Measurements from ENCODE around the gene AMBRA1. TPM values are rescaled to one million over a fixed set of nuclear protein-coding genes. Genes with fewer than 3 reads are reported as not detected.

The AMBRA1 gene
- total and polyA plus RNA-seq, 2 donors (not counting 3 experiments of a cell fraction or from before 2014, with no cell fraction given), result 18.4 to 32.4 TPM

DNA sequence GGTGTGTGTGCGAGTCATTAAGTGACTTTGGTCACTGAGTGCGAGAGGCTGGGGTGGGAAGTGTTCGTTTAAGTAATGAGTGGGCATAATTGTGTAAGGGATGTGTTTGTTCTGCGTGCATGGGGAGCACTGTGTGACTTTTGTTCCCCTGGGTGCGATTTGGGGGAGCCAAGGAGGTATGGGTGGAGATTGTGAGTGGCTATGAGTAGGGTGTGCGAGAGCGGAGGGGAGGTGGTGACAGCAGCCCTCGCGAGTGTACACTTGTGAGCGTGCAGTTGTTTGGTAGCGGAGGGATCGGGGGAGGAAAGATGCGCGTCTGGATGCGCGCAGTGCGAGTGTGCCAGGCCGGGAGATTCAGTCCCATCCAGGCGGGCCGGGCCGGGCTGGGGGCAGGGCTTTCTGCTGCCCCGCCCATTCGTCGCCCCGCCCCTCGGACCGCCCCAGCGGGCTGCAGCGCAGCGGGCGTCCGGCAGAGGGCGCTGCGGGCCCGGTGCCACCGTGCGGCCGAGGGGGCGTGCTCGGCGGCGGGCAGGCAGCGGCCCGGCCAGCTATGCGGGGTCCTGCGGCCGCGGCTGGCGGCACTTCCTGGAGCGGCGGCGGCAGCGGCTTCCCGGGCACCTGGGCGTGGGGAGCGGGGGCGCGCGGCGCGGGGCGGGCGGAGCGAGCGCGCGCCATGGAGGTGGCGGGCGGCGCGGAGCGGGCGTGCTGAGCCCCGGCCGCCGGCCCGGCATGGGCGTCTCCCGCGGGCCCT, 246.8 kb downstream of the AMBRA1 start, which contains the start of gene DGKZ:
Gene DGKZ, plus strand, starts transcription at position 578 of the 751 bp plus-strand sequence. CDS start 197 bp downstream, outside the sequence.
- Histone ChIP-seq H3K4me3 (replicated peaks in 1 of 3; ENCODE audit: insufficient read depth in 1 of 3, low read depth in 1 of 3, low read length in 3 of 3) (peak within 1 kb of the TSS; percentile 32 to 73 (median 61)), H3K27ac (ENCODE audit: insufficient read depth, low read depth, low read length) (peak within 1 kb of the TSS; percentile 19), H3K9me1 (replicated peaks; ENCODE audit: control insufficient read depth, extremely low read depth, insufficient read depth, low read length) (no peaks in the 10 kb centered on the region), H3K4me2 (ENCODE audit: insufficient read depth, low read length) (peak within 1 kb of the TSS; percentile 81), H3K27me3 (ENCODE audit: control insufficient read depth in 2 of 2, insufficient read depth in 2 of 2, low read length in 2 of 2) (no peaks in the 10 kb centered on the region), H3K9ac (replicated peaks; ENCODE audit: extremely low read depth, insufficient read depth, low read length) (peak within 1 kb of the TSS; percentile 54), H3K9me3 (replicated peaks; ENCODE audit: control insufficient read depth, insufficient read depth, low read length) (no peaks in the 10 kb centered on the region), H4K20me1 (replicated peaks; ENCODE audit: control insufficient read depth, extremely low read depth, insufficient read depth, low read length) (no peaks in the 10 kb centered on the region), H3K79me2 (ENCODE audit: control insufficient read depth, insufficient read depth, low read length) (peaks cover 40% of the 10 kb centered on the region), H3K36me3 (ENCODE audit: control insufficient read depth in 2 of 2, extremely low read depth in 1 of 2, insufficient read depth in 2 of 2, low read length in 2 of 2) (peaks cover 0 to 5% of the 10 kb centered on the region in 2 experiments), H2AFZ (ENCODE audit: low read depth, low read length) (peak within 1 kb of the TSS; percentile 48), H3K4me1 (ENCODE audit: control insufficient read depth, extremely low read depth, insufficient read depth, low read length) (peaks cover 40% of the 10 kb centered on the region)
- no TSS peak for BruUV-seq (replicated peaks)
- TF ChIP-seq FOS (IDR thresholded peaks at IDR 0.05; ENCODE audit: borderline replicate concordance, insufficient read depth, low read length), result no peak
- TF ChIP-seq POLR2A (IDR thresholded peaks at IDR 0.05; ENCODE audit: low read depth, low read length), result peak; percentile 56
- peak; percentile 91 for TF ChIP-seq POLR2AphosphoS5 (IDR thresholded peaks at IDR 0.05; ENCODE audit: insufficient read depth, low read depth, low read length)
- TF ChIP-seq GATA2 (IDR thresholded peaks at IDR 0.05; ENCODE audit: insufficient read depth, insufficient read length, low read depth, low read length), result no peak
- peak; percentile 61 to 90 for TF ChIP-seq CTCF (IDR thresholded peaks at IDR 0.05; ENCODE audit: extremely low read depth in 1 of 2, insufficient read depth in 1 of 2, low read depth in 1 of 2, low read length in 2 of 2)
- dilution Hi-C loops (cut with MboI; ENCODE audit: extremely low pct_ligation_motif_present, low sequenced_read_pairs) (no loop called here), intact Hi-C loops (cut with micrococcal nuclease) (loop anchor here (1.0 kb wide), 2 partner anchors 16 to 20 kb away; no protein-coding TSS in a partner anchor)
- CTCF ChIA-PET, result interaction anchor here (0.6 to 10.8 kb wide), 16 partner anchors 9 to 191 kb away, joined by 3 to 200 read pairs (median 4); no protein-coding TSS in a partner anchor
- POLR2A ChIA-PET, result no interaction called here
- peak; percentile 95 for FAIRE-seq
- DNase-seq (ENCODE audit: low read depth, low spot score), result peak; percentile 84

Small RNA genes lying within 50 kb of the gene (microRNA-seq; reads per million reads assigned to microRNA genes)
- gene MIR3160-1 (ENCODE audit: borderline number of aligned reads, borderline replicate concordance) (not detected), gene MIR3160-2 (ENCODE audit: borderline number of aligned reads, borderline replicate concordance) (not detected), gene MIR4688 (ENCODE audit: borderline number of aligned reads, borderline replicate concordance) (not detected)

Small RNA genes lying within 50 kb of the gene (small RNA-seq; reads per million reads assigned to genes)
- gene MIR3160-1 (ENCODE audit: insufficient read depth, insufficient read length, low read depth, low replicate concordance) (not detected), gene MIR4688 (ENCODE audit: insufficient read depth, insufficient read length, low read depth, low replicate concordance) (not detected)

Other genes starting within 250 kb of the AMBRA1 start
- gene DGKZ, start 246.6 kb downstream of the AMBRA1 start, total RNA-seq, result 87.1 and 88.8 TPM in 2 replicates
- gene DGKZ, start 246.6 kb downstream of the AMBRA1 start, polyA plus RNA-seq, result 127 and 170 TPM in 2 replicates
- gene MDK, start 212.4 kb downstream of the AMBRA1 start, total RNA-seq, result 331 and 336 TPM in 2 replicates
- gene MDK, start 212.4 kb downstream of the AMBRA1 start, polyA plus RNA-seq, result 893 and 985 TPM in 2 replicates
- gene CHRM4, start 202.2 kb downstream of the AMBRA1 start, total RNA-seq, result 0.22 TPM in 1 of 2 replicates, not detected in the other
- gene CHRM4, start 202.2 kb downstream of the AMBRA1 start, polyA plus RNA-seq, result 0.04 and 0.13 TPM in 2 replicates
- 3.2 and 4.7 TPM in 2 replicates for gene HARBI1, start 23.2 kb upstream of the AMBRA1 start, total RNA-seq
- gene HARBI1, start 23.2 kb upstream of the AMBRA1 start, polyA plus RNA-seq, result 2.7 and 3.1 TPM in 2 replicates
- gene ATG13, start 23.5 kb upstream of the AMBRA1 start, total RNA-seq, result 66.5 and 67.3 TPM in 2 replicates
- gene ATG13, start 23.5 kb upstream of the AMBRA1 start, polyA plus RNA-seq, result 60.1 and 71.0 TPM in 2 replicates
- gene ARHGAP1, start 106.6 kb upstream of the AMBRA1 start, total RNA-seq, result 58.2 and 63.4 TPM in 2 replicates
- gene ARHGAP1, start 106.6 kb upstream of the AMBRA1 start, polyA plus RNA-seq, result 30.9 and 31.0 TPM in 2 replicates
- 10.3 and 10.9 TPM in 2 replicates for gene ZNF408, start 107.0 kb upstream of the AMBRA1 start, total RNA-seq
- 7.8 and 11.0 TPM in 2 replicates for gene ZNF408, start 107.0 kb upstream of the AMBRA1 start, polyA plus RNA-seq
- gene F2, start 125.2 kb upstream of the AMBRA1 start, total RNA-seq, result not detected in 2 replicates
- gene F2, start 125.2 kb upstream of the AMBRA1 start, polyA plus RNA-seq, result 0.04 and 0.10 TPM in 2 replicates